NCI-H146 treated with DMSO at 0.1 percent for 48 hours (cell line): Measurements from ENCODE around the gene SMARCAD1.

Source experiments
- DNase-seq: peaks from one replicate; lab custom pipeline; 2025; ENCODE audit not compliant: unreplicated experiment; lab: John Stamatoyannopoulos, UW

The SMARCAD1 gene

DNA sequence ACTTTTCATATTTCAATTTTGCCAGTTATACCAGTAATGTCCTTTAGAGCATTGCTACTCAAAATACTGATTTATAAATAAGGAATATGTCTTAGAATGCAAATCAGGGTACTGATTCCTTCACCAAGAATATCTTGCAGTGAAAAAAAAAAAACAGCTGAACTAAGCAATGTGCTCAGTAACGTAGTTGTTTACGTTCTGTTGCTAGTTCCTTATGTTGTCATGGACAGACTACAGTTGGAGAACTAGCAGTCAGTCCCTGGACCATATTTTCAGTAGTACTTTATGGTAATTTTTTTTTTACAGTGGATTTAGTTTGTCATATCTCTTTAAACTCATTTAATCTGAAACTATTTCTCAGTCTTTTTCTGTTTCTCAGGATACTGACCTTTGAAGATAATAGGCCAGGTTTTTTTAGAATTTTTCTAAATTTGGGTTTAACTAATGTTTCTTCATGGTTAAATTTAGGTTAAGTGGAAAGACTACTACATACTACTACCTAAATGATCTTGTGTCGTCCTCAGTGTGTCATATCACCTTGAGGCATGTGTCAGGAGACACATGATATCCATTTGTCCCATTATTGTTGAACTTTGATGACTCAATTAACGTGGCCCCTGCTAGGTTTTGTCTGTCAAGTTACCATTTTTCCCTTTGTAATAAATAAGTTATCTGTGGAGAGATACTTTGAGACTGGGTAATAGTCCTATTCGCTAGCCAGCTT lies 21.0 kb downstream of the SMARCAD1 start:
- no peak for DNase-seq

DNA sequence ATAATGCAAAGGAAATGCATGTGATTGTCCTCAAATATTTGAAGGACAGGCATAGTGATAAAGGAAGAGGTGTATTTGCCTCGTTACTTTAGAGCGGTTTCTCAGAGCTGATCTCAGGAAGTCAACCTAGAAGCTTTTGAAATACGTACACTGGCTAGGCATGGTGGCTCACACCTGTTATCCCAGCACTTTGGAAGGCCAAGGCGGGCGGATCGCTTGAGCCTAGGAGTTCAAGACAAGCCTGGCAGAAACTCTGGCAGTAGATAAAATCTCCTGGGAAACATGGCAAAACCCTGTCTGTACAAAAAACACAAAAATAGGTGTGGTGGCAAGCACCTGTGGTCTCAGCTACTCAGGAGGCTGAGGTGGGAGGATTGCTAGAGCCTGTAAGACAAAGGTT lies 24.9 kb downstream of the SMARCAD1 start:
- DNase-seq, result no peak

DNA sequence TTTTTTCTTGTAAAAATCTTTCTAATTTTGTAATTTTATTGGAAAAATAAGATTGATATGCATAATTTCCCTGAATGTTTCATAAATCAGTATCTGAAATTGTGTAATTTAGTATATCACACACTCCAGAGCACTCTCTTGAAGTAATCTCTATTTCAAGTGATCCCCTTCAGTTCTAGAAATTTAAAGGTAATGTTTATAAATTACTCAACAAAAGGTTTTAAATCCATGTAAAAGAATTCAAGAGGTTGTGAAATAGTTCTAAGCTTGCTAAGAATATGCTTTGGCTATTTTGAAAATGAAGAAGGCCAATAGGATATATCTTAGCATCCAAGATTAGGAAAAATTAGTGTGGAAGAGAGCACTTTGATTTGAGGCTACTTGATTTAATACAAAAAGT lies 28.2 kb downstream of the SMARCAD1 start:
- DNase-seq, result no peak

DNA sequence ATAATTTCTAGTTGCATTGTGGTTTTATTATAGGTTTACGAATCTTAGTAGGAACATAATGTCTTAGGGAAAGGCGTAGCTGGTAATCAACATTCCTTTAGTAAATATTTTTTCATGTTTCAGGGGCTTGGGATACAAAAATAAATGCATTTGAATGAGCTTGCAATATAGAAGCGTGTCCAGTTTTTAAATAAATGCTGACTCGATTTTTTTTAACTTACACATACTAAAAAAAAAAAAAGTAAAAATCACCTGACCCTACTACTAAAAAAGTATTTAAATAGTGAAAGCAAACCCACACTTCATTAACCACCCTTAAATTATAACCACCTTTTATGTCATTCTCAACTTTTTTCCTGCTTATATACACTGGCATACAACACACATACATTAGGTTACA lies 29.6 kb downstream of the SMARCAD1 start:
- no peak for DNase-seq

DNA sequence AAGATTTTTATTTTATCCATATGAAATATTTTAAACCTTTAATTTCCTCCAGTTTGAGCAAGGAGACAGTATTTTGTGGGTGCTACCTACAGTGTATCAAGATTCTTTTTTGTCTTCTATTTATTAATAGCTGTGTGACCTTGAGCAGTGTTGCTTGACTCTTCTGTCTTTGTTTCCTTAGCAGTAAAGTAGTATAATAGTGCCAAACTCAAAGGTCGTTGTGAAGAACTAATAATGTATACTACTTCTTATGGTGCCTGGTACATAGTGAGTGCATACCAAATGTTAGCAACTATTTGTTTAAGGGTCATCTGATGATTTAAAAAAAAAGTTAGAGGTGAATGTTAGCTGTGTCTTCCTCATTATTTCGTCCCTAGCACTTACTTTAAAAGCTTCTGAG lies 30.5 kb downstream of the SMARCAD1 start:
- DNase-seq, result no peak

DNA sequence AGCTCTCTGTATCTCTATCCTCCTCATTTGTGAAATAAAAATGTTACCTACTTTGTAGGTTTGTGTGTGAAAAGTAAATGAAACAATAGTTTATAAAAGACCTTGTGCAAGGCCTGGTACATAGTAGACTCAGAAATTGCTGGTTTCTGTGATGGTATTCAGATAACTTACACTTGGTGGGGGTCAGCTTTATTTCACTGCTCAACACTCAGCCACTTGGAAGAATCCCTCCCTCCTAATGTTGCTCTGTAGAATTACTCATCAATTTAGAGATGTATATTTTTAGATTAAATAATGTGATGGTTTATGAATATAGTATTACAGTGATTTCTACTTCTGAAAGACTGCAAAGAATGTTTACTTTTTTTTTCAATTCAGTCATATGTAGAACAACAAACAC lies 32.7 kb downstream of the SMARCAD1 start:
- no peak for DNase-seq

DNA sequence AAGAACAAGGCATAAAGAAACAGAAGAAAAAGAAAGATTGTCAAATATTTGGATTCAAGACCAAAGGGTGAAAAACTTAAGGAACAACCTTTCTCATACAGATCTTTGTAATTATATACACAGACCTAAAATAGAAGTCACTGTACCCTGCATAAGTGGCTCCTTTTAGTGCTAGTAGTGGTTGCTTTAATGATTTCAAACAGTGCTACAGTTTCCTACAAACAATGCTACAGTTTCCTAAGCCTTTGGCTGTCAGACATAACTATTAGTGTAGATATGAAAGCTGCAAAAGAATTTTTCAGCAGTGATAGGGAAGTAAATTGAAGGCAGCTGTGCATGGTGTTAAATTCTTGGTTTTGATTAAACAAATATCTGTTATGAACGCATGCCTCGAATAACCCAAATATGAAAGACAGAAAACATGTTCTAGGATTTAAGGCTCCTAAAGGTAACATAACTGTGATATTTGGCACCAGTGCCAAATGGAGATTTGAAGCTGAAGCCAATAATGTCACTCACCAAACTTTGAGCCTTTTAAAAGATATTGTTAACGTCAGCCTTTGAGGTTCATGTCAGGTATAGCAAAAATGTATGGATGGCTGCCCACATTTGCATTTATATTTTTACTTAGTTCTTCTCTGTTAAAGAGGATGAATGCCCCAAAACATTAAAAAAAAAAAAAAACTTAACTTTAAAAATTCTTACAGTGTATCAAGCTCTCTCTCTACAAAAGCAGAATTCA lies 36.6 kb downstream of the SMARCAD1 start:
- no peak for DNase-seq

DNA sequence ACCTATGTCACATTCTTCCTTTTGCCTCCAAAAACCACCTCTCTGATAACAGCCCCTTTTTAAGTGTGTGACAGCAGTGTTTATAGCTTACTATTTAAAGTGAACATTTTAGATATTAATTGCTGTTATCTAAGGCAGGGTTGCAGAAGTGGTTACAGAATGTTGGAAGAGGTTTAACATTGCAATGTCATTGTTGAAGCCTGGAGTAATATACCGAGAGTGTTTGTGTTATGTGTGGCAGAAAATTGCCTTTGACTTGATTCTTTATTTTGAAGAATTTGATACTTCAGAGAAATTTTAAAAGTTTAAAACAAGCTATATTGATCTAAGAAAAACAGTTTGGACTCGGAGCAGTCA lies 37.1 kb downstream of the SMARCAD1 start:
- DNase-seq, result no peak

DNA sequence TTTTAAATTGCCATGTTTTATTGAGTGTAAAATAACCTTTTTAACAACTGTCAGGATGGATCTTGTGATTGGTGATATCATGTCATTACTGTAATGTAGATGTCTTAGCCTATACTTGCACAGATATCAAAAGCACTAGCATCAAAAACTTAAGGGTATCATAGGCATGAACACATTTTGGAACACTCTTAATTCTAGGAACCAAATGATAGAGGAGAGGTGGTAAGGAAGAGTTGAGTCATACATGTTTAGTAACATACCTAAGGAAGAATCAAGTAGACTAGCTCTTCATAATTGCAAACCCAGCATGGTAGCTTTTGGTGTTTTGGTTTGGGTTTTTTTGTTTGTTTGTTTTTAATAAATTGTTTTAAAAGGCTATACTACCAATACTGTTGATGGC lies 43.4 kb downstream of the SMARCAD1 start:
- no peak for DNase-seq

DNA sequence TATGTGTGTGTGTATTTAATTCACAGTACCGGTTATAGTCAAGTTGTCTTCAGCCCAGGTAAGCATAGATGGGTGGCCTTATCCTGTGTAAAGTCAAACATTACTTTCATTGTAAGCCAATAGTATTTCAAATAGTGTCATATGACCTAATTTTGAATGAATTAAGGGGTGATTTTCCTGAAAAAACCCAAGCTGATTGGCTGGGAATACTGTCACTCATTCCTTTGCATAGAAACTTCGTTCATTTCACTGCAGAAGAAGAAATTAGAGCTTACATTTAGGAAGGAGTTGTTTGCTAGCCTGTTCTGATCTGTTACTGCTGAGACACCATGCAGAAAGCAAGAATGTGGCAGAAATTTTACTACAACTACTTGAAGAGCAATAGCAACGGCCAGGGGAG lies 45.4 kb downstream of the SMARCAD1 start:
- no peak for DNase-seq

DNA sequence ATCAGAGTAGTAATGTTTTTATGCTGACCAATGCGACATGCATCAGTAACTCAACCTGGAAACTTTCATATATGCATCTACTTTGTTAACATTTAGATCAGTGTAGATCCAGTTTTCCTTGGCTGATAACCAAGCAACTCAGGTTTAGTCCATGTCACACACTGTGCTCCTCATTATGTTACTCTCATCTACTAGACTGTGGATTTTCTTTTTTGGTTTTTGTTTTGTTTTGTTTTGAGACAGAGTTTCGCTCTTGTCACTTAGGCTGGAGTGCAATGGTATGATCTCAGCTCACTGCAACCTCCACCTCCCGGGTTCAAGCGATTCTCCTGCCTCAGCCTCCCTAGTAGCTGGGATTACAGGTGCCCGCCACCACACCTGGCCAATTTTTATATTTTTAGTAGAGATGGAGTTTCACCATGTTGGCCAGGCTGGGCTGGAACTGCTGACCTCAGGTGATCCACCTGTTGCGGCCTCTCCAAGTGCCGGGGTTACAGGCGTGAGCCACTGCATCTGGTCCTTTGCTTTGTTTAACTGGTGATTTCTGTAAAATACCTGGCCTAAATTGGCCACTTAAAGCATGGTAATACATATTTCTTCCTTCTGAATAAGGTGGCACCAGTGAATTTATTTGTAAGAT lies 48.6 kb downstream of the SMARCAD1 start:
- DNase-seq, result no peak

DNA sequence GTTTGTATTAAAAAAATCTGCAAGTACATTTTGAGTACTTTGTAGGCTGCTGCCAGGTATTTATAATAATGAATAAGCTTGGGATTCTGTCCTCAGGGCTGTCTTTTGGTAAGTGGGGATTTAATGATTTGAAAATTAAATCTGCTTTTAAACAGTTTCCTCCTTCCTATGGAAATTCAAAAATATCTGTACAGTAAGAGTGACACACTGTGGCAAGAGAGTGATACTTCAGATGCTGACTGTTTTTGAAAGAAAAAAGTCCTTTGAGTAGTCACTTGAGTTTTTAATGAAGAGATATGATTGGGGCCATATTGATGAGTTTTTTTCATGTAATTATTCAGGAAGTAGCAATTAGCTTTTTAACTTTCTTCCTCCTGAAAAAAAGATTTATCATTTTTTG lies 49.2 kb downstream of the SMARCAD1 start:
- DNase-seq, result no peak

DNA sequence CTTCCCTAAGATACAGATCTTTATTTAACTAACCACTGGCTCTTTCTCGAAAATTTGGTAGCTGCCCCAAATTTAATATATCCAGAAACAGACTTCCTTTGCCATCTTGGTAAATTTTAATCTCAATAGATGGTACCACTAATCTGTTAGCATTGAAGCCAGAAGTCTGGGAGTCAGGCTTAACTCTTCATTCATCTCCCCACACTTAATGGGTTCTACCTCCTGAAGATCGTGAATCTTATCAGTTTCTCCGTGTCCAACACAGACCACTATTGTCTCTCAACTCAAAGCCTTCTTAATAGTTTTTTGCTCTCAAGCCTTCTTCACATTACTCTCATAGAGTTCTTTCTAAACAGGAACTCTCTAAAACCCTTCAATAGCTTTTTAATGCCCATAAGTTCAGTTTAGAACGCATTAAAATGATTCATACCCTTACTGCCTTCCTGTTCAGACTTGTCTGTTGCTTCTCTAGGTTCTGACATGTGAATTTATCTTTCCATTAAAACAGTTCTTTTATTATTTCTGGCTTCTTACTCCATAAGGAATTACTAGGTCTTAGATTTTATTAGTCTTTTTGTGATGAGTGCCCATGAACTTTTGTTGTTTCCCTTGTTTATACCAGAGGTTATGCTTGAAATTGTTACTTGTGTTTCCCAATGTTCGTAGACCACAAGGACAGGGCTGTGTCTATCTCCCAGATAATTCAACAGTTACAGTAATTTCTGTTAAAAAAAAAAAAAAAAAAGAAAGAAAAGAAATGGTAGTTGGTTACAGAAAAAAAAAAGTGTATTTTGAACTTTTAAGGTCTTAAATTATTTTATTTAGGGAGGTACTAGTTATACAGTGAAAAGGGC lies 54.7 kb downstream of the SMARCAD1 start:
- no peak for DNase-seq

DNA sequence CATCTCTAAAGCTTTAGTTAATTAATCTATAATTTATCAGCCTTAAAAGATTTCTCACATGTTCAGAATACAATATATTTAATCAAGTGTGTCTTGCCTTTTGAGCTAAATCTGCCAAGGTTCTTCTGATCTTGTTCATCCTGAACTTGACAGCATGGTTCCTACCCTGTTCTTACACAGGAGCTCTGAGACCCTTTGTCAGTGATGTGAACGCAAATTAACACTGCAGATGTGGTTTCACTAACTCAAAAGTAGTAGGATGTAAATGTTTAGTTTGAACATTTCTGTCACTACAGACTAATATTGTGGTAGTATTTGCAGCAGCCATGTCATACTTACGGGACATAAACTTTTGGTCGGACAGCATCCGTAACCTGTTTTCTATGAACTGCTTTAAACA lies 59.4 kb downstream of the SMARCAD1 start:
- DNase-seq, result no peak

DNA sequence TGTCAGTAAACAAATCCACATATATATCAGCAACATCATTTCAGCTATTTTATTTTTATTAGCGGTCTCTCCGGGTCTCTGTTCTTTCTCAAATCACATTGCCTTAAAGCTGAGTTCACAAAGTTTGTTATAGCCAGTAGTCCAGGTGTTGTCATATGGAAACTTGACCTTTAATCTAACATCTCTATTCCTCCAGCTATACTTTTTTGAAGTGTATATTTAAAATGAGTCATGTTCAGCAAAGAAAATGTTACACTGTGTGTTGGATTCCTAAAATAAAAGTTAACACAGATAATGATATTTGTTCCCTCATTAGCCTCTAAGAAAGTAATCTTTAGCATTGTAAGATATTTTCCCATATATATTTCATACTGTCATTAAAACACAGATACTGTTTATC lies 63.6 kb downstream of the SMARCAD1 start:
- DNase-seq, result no peak

DNA sequence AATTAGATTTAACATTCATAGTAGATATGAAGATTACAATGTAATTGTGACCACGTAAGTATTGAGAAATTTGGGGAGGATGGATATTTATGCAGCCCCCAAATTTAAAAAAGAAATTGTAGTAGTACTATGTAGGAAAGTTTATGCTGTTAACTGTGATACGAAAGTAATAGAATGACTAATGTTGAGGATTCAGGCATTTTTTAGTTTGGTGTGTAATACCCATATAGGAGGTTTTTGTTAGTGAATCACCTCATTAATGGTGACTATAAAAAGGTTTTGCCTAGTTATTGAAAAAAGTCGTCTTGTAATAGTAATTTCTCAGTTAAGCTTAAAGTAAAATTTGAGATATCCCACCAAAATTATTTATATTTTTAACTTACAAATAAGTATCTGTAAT lies 67.2 kb downstream of the SMARCAD1 start:
- no peak for DNase-seq

DNA sequence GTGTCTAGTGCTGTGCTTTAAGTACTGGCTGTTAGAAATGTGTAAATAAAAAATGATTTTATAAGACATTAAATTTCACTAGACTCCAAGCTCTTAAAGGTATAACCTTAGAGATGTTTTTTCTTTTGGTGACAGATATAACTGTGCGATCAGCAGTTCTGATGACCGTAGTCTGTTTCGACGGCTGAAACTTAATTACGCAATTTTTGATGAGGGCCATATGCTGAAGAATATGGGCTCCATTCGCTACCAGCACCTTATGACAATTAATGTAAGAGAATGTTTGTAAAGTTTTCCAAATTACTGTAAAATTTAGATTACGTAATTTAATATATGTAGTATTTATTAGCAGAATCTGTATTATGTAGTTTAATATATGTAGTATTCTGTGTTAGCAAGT lies 68.5 kb downstream of the SMARCAD1 start:
- DNase-seq, result no peak

DNA sequence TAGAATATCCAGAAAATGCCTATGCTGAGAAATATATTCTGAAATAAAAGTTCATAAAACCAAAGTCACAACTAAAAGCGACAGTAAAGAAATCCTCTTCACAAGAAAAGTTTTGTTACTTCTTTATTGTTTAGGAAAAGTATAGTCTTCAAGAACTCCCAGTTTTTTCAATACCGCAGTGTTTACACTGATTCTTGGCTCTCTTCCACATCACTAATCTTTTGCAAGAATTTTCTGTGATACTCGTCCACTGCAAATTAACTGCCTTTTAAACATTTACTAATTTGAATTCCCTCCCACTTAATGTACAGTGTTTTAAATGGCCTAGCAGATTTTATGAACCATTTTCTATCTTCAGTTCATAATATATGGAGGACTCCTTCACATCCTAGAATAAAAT lies 69.9 kb downstream of the SMARCAD1 start:
- no peak for DNase-seq

DNA sequence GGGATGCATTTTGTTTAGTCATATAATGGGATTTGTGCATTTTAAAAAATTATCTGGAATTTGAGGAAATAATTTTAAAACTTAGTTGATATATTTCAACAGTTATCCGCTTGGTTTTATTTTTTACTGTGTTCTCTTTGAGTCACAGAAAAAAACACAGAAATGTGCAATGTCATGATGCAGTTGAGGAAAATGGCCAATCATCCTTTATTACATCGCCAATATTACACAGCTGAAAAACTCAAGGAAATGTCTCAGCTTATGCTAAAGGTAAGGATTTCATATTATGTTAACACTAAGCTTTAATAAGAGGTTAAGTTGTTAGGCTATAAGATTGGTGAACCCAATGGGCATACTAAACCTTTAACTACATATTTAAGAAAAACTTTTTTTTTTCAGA lies 71.1 kb downstream of the SMARCAD1 start:
- no peak for DNase-seq

DNA sequence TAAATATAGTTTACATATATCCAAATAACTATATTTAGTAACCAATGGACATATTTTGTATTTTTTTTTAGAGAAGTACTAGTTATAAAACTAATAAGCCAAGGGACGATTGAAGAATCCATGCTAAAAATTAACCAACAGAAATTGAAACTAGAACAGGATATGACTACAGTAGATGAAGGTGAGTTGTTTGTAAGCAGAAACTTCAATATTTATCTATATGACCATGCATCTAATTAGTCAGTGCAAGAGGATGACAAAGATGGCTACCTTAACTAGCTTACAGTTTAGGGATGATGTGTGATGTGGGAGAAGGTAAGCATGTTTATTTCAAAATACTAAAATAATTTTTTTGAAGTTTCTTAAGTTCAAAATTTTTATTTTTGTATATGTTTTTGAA lies 77.2 kb downstream of the SMARCAD1 start:
- no peak for DNase-seq

DNA sequence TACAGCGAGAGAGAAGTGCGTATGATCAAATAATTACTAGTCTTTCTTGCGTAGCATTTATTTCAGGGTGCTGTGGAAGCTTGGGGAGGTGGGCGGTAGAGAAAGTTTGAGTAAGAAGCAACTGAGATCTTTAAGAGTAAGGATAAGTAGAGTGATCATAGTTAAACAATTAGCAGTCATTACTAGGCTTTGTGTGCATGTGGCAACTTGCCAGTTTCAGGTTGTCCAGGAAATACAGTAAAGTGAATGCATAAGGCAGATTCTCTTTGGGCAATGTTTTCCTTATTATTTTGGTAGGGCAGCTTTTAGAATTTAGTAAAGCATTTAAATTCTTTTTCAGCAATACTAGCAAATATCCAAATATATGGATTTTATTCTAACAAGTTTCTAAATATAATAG lies 78.0 kb downstream of the SMARCAD1 start:
- no peak for DNase-seq

DNA sequence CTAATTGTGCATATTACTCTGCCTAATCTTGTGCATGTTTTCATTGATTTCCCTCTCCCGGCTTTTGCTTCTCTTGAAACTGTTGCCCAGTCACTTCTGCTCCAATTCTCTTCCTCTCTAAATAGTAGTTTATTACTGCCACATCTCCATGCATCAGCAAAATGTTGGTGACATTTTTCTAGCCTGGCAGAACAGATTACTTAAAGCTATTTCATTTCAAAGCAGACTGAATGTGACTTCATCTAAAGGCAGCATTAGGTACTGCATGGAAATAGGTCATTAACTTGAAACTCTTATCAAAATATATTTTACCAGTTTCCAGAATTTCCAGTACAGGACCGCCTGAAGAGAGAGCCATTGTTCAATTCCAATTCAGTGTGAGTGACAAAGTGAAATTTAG lies 82.6 kb downstream of the SMARCAD1 start:
- DNase-seq, result no peak
